Gastrocnemius medialis (tissue), 4 donors: Measurements from ENCODE around the gene SGIP1. TPM values are rescaled to one million over a fixed set of nuclear protein-coding genes. Genes with fewer than 3 reads are reported as not detected.

Experiments used
- ATAC-seq, 2 donors: fragments of 150-250 bp; one replicate each; pipeline ENCODE4 v1.9.1; 2016
- DNase-seq, 2 donors: peaks; one replicate each; pipeline ENCODE4 v3.0.0-alpha.2; 2019
- H3K27ac ChIP-seq, 4 donors: fragments of 200-600 bp; sonication (generic); 1 replicate in 1 of 4; 2 replicates in 3 of 4; pipeline ENCODE4 v1.5.1; 2016 to 2018; ENCODE audit warnings: mild to moderate bottlenecking in 2 of 4, moderate library complexity in 1 of 4
- H3K27me3 ChIP-seq, 3 donors: fragments of 200-600 bp; sonication (generic) in 2 of 3; 1 replicate in 1 of 3; 2 replicates in 2 of 3; pipeline versions ENCODE4 v1.5.1 to v1.6.0; 2016 to 2019; ENCODE audit warnings: mild to moderate bottlenecking in 1 of 3, moderate library complexity in 1 of 3
- H3K36me3 ChIP-seq, 2 donors: fragments of 200-600 bp; sonication (generic) in 1 of 2; one replicate each; pipeline ENCODE4 v1.5.1; 2017 to 2018
- H3K4me1 ChIP-seq, 2 donors: fragments of 200-600 bp; sonication (generic) in 1 of 2; one replicate each; pipeline ENCODE4 v1.5.1; 2016 to 2017; ENCODE audit warnings: mild to moderate bottlenecking in 2 of 2
- H3K4me3 ChIP-seq, 4 donors: fragments of 200-600 bp; sonication (generic) in 3 of 4; 1 replicate in 1 of 4; 2 replicates in 3 of 4; pipeline ENCODE4 v1.5.1; 2016 to 2019; ENCODE audit warnings: mild to moderate bottlenecking in 2 of 4
- H3K9me3 ChIP-seq, 3 donors: fragments of 200-600 bp; sonication (generic) in 2 of 3; 1 replicate in 1 of 3; 2 replicates in 2 of 3; pipeline ENCODE4 v1.5.1; 2016 to 2019
- CTCF ChIP-seq, 5 experiments: fragments of 450-650 bp in 3 of 5; fragments of 200-600 bp in 2 of 5; sonication (generic) in 2 of 5; IDR thresholded peaks in 4 of 5; conservative IDR thresholded peaks in 1 of 5; 1 replicate in 4 of 5; 2 replicates in 1 of 5; pipeline ENCODE4 v1.5.1; 2016 to 2019; ENCODE audit warnings: antibody characterized with exemption in 5 of 5, mild to moderate bottlenecking in 3 of 5, moderate library complexity in 3 of 5
- POLR2A ChIP-seq, 2 donors: fragments of 450-650 bp; IDR thresholded peaks; one replicate each; pipeline ENCODE4 v1.6.1; 2017; ENCODE audit warnings: antibody characterized with exemption in 2 of 2, mild to moderate bottlenecking in 2 of 2, moderate library complexity in 2 of 2
- in situ Hi-C, 4 donors: fragments of 200-750 bp; cut with MboI; loops; one replicate each; pipeline versions ENCODE4 v1.15.0 to v1.8.0; 2017; ENCODE audit warnings: low sequenced_read_pairs in 4 of 4
- intact Hi-C: fragments of 100-400 bp; cut with DNase I; formaldehyde crosslinking; loops from one replicate; pipeline ENCODE4 v1.15.1; 2023; ENCODE audit warnings: low total_unique reads
- total RNA-seq, 4 donors: library from RNA; depleted of rRNA; stranded (reverse); fragments of >200 nt; gene quantifications; one replicate each; pipeline versions ENCODE4 v1.1.0 to v1.2.3, GENCODE V29; 2016

The SGIP1 gene
- total RNA-seq, 4 donors from 2014 or later = 2.5 to 7.1 (median 2.9) TPM

GRCh38 chr1:66739401-66740157, 205.6 kb downstream of the SGIP1 start:
- Histone ChIP-seq H3K27ac (peak overlapping the region in 1 of 4 donors; percentile 4), H3K9me3 (no peaks in the 10 kb centered on the region), H3K4me3 (no peak overlapping the region), H3K27me3 (no peaks in the 10 kb centered on the region), H3K4me1 (no peaks in the 10 kb centered on the region), H3K36me3 (no peaks in the 10 kb centered on the region)
- DNase-seq = no peak
- in situ Hi-C loops (loop anchor here in 1 of 4 donors (25.0 kb wide), 1 partner anchor 502 kb away; no protein-coding TSS in a partner anchor), intact Hi-C loops (no loop called here)
- ATAC-seq = no peak
- TF ChIP-seq POLR2A (IDR thresholded peaks at IDR 0.05) (no peak), CTCF (IDR thresholded peaks at IDR 0.05 in 4 of 5, conservative IDR thresholded peaks at IDR 0.05 in 1 of 5) (no peak)

- intact Hi-C loops (no loop called here), in situ Hi-C loops (loop anchor here in 1 of 4 donors (25.0 kb wide), 1 partner anchor 508 kb away; no protein-coding TSS in a partner anchor)
- no peak for TF ChIP-seq CTCF (IDR thresholded peaks at IDR 0.05 in 4 of 5, conservative IDR thresholded peaks at IDR 0.05 in 1 of 5)
- TF ChIP-seq POLR2A (IDR thresholded peaks at IDR 0.05) = no peak
- Histone ChIP-seq H3K4me3 (no peak overlapping the region), H3K4me1 (no peaks in the 10 kb centered on the region), H3K9me3 (no peaks in the 10 kb centered on the region), H3K27me3 (no peaks in the 10 kb centered on the region), H3K36me3 (no peaks in the 10 kb centered on the region), H3K27ac (no peak overlapping the region)
- no peak for ATAC-seq
- DNase-seq = no peak
Measured at GRCh38 chr1:66745451-66745850, 211.5 kb downstream of the SGIP1 start.

- in situ Hi-C loops = loop anchor here in 1 of 4 donors (25.0 kb wide), 1 partner anchor 510 kb away; no protein-coding TSS in a partner anchor
Measured at GRCh38 chr1:66747501-66747900, 213.5 kb downstream of the SGIP1 start.

GRCh38 chr1:66750577-66750976, 216.6 kb downstream of the SGIP1 start:
- no peak for DNase-seq
- in situ Hi-C loops = loop anchor here (25.0 kb wide), 3 partner anchors 237 to 762 kb away; no protein-coding TSS in a partner anchor
- Histone ChIP-seq H3K4me1 (peaks cover 3 to 6% of the 10 kb centered on the region in 2 donors), H3K27ac (no peak overlapping the region), H3K27me3 (peaks cover 0 to 6% (median 2%) of the 10 kb centered on the region in 3 donors), H3K9me3 (no peaks in the 10 kb centered on the region), H3K4me3 (no peak overlapping the region), H3K36me3 (no peaks in the 10 kb centered on the region)
- no peak for TF ChIP-seq POLR2A (IDR thresholded peaks at IDR 0.05)
- no peak for TF ChIP-seq CTCF (IDR thresholded peaks at IDR 0.05 in 4 of 5, conservative IDR thresholded peaks at IDR 0.05 in 1 of 5)
- no peak for ATAC-seq
- intact Hi-C loops = loop anchor here (10.0 kb wide), 1 partner anchor 496 kb away; no protein-coding TSS in a partner anchor

More at GRCh38 chr1:66747501-66747900, 213.5 kb downstream of the SGIP1 start:
- DNase-seq (no peak), ATAC-seq (no peak)
- no peaks in the 10 kb centered on the region for H3K36me3 ChIP-seq
- H3K4me1 ChIP-seq = peaks cover under 1 to 3% of the 10 kb centered on the region in 2 donors
- no peak overlapping the region for H3K4me3 ChIP-seq
- H3K27me3 ChIP-seq = peaks cover 0 to 3% (median 0%) of the 10 kb centered on the region in 3 donors
- TF ChIP-seq CTCF (IDR thresholded peaks at IDR 0.05 in 4 of 5, conservative IDR thresholded peaks at IDR 0.05 in 1 of 5) = no peak
- TF ChIP-seq POLR2A (IDR thresholded peaks at IDR 0.05) = no peak
- no peaks in the 10 kb centered on the region for H3K9me3 ChIP-seq
- no peak overlapping the region for H3K27ac ChIP-seq
- intact Hi-C loops = no loop called here
